ENCODE measurements around the gene NAT9. TPM values are rescaled to one million over a fixed set of nuclear protein-coding genes. Genes with fewer than 3 reads are reported as not detected.

The NAT9 gene
- total RNA-seq, 2 donors from 2014 or later, result 28.4 to 52.6 TPM

GRCh38 chr17:74798239-74798707, 22.1 kb upstream of the NAT9 start:
- TF ChIP-seq, protein P1, sequence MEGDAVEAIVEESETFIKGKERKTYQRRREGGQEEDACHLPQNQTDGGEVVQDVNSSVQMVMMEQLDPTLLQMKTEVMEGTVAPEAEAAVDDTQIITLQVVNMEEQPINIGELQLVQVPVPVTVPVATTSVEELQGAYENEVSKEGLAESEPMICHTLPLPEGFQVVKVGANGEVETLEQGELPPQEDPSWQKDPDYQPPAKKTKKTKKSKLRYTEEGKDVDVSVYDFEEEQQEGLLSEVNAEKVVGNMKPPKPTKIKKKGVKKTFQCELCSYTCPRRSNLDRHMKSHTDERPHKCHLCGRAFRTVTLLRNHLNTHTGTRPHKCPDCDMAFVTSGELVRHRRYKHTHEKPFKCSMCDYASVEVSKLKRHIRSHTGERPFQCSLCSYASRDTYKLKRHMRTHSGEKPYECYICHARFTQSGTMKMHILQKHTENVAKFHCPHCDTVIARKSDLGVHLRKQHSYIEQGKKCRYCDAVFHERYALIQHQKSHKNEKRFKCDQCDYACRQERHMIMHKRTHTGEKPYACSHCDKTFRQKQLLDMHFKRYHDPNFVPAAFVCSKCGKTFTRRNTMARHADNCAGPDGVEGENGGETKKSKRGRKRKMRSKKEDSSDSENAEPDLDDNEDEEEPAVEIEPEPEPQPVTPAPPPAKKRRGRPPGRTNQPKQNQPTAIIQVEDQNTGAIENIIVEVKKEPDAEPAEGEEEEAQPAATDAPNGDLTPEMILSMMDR (IDR thresholded peaks at IDR 0.05), result no peak
- DNase-seq, result no peak
- Histone ChIP-seq H3K4me1 (no peaks in the 10 kb centered on the region), H3K27me3 (no peaks in the 10 kb centered on the region), H3K9me3 (no peaks in the 10 kb centered on the region), H3K4me3 (no peak overlapping the region), H3K36me3 (peaks cover 5% of the 10 kb centered on the region), H3K9ac (ENCODE audit: low read depth in 2 of 2, low read length in 2 of 2) (no peak overlapping the region), H3K27ac (no peak overlapping the region)
- intact Hi-C loops (cut with DNase I), result no loop called here

- Histone ChIP-seq H3K4me3 (no peak overlapping the region), H3K4me1 (no peaks in the 10 kb centered on the region), H3K36me3 (peaks cover 5% of the 10 kb centered on the region), H3K27me3 (no peaks in the 10 kb centered on the region), H3K27ac (no peak overlapping the region), H3K9me3 (no peaks in the 10 kb centered on the region), H3K9ac (ENCODE audit: low read depth in 2 of 2, low read length in 2 of 2) (no peak overlapping the region)
- no peak for DNase-seq
- intact Hi-C loops (cut with DNase I), result no loop called here
- TF ChIP-seq, protein P1 (IDR thresholded peaks at IDR 0.05), result no peak
Observed at GRCh38 chr17:74797824-74798223, 21.7 kb upstream of the NAT9 start.

GRCh38 chr17:74796866-74797265, 20.7 kb upstream of the NAT9 start:
- TF ChIP-seq, protein P1 (IDR thresholded peaks at IDR 0.05), result no peak
- Histone ChIP-seq H3K9me3 (no peaks in the 10 kb centered on the region), H3K4me3 (no peak overlapping the region), H3K27me3 (no peaks in the 10 kb centered on the region), H3K36me3 (peaks cover 5% of the 10 kb centered on the region), H3K9ac (ENCODE audit: low read depth in 2 of 2, low read length in 2 of 2) (no peak overlapping the region), H3K27ac (no peak overlapping the region), H3K4me1 (no peaks in the 10 kb centered on the region)
- intact Hi-C loops (cut with DNase I), result no loop called here
- no peak for DNase-seq

DNA sequence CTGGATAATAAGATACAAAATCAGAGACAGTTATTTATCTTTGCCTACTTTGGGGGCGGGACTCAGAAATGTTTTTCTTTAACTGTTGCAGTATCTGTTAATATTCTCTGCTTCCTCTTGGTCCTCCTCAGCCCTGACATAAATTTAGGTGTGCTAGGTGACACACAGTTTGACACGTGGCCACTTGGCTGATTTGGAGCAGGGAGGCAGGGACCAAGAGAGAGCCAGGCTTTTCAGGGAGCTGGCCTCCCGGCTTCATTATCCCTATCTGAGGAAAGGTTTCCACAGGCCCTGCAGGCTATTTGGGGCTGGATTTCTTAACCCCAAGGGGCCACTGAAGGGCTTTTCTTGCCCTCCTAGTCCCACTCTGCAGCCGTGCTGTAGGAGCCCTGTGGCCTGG, 20.1 kb upstream of the NAT9 start:
- H3K27me3 ChIP-seq, result no peaks in the 10 kb centered on the region
- no peaks in the 10 kb centered on the region for H3K4me1 ChIP-seq
- H3K9ac ChIP-seq (ENCODE audit: low read depth in 2 of 2, low read length in 2 of 2), result no peak overlapping the region
- no peak overlapping the region for H3K4me3 ChIP-seq
- TF ChIP-seq, protein P1 (IDR thresholded peaks at IDR 0.05), result no peak
- intact Hi-C loops (cut with DNase I), result no loop called here
- no peak overlapping the region for H3K27ac ChIP-seq
- no peaks in the 10 kb centered on the region for H3K9me3 ChIP-seq
- peaks cover 5% of the 10 kb centered on the region for H3K36me3 ChIP-seq
- no peak for DNase-seq

DNA sequence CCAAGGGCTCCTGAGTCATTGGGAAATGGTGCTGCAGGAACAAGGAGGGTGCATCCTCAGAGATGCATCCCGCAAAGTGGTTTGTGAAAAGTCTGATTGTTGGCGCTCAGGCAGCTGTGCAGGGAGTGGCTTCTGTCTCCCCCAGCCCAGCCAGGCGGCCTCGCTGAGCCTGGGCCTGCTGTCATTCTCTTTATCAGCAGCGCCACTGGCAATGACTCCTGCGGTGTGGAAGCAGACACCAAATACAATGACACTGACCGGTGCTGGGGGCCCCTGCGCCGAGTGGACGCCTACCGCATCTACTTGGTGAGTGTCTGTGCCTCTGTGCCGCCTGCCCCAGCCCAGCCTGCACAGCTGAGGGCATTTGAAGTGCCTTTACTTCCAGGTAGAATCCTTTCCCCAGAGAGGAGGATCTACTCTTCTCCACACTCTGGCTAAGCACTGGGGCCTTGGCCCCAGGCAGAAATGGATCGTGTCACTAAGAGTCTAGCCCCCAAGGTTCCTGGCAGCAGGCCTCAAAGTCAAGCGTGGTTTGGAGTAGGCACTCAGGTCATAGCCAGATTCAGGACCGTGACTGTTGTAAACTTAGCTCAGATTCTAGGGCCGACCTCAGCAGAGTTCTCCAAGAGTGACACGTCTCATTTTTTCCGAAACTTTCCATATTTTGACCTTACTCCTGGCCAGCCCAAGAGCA, 19.3 kb upstream of the NAT9 start:
- Histone ChIP-seq H3K4me3 (no peak overlapping the region), H3K4me1 (no peaks in the 10 kb centered on the region), H3K36me3 (peaks cover 5% of the 10 kb centered on the region), H3K27ac (no peak overlapping the region), H3K27me3 (no peaks in the 10 kb centered on the region), H3K9ac (ENCODE audit: low read depth in 2 of 2, low read length in 2 of 2) (no peak overlapping the region), H3K9me3 (no peaks in the 10 kb centered on the region)
- TF ChIP-seq, protein P1 (IDR thresholded peaks at IDR 0.05), result no peak
- intact Hi-C loops (cut with DNase I), result no loop called here
- no peak for DNase-seq
